Fibroblast of skin of left biceps (primary cell): ENCODE results near the gene ADAR.

Experiments used
- DNase-seq, 2 experiments: peaks; one replicate each; pipeline ENCODE4 v3.0.0-alpha.2; 2013; ENCODE audit warnings: low read depth in 2 of 2

Gene ADAR

DNA sequence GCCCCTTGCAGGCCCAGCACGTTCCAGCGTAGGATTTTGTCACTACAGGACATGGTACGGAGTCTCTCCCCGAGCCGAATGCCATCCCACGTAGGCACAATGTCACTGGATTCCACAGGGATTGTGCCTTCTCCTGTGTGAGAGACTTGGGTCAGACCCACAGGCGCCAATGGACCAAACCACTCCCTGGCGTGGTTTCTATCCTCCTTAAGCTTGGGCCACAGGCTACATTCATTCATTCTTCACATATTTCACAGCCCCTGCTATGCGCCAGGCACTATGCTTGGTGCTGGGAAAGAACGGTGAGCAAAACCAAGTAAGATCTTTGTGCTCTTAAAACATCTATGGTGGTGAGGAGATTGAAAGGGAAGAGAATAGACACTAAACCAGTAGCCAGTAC, 21.8 kb downstream of the ADAR start:
- no peak for DNase-seq

DNA sequence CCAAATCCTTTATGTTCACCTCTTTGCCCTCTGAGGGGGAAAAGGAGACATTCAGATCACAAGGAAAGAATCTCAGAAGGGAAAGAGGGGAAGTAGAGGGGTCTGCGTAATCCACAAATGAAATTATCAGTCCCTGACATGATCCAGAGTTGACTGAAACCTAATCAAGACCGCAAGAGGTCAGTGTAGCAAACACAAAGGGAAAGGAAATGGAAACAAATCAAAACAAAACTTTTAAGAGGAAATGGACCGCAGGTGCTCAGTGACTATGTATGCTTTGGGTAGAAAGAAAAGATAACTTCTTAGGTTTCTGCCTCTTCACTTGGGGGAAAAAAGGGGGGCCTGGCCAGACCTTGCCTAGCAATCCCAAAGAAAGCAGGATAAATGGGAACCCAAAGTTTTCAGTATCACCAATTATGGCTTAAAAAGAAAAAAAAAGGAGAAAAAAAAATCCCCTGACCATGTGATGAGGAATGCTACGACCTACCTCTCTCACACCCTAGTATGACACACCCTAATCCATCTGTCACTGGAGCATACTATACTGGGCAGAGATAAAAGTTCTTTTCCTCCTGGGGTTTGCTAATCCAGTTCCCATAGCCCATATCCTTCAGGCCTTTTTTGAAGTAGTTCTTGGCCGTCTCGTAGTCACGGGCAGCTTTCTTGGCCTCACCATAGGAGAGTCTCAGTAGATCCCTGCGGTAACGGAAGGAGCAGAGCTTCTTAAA, 23.6 kb downstream of the ADAR start:
- no peak for DNase-seq

DNA sequence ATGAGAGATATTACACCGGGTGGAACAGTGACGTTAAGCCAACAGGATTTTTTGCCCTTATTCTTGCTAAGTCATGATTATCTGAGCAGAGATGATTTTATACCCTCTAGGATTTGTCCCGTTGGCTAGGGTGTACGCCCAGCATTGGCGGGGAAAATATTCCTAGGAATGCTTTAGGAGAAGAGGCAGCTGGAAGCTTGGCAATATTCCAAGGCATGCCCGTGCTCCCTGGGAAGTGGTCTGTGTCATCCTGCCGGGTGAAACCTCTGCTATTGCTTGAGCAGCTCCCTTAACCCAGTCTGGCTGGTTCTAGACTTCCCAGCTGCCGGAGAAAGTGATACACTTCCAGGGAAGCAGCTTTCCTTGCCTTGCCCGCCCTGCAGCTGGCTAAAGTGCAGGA, 24.2 kb downstream of the ADAR start:
- DNase-seq = no peak

DNA sequence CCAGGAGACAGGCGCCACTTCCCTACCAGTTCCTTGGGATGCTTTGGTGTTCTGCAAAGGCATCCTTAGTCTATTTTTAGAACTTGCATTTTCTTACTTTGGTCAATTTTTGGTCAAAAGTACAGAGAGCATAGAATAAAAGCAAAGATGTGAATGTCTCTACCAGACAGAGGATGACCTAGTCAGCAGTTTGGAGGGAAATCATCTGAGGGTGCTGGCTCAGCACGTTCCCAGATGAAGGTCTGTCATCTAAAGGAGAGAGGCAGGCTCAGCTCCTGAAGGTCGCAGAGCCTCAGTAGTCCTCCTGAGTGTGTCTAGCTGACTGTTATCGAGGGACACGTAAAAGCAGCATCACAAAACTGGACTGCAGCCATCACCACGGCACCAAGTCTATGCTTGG, 25.1 kb downstream of the ADAR start:
- no peak for DNase-seq

DNA sequence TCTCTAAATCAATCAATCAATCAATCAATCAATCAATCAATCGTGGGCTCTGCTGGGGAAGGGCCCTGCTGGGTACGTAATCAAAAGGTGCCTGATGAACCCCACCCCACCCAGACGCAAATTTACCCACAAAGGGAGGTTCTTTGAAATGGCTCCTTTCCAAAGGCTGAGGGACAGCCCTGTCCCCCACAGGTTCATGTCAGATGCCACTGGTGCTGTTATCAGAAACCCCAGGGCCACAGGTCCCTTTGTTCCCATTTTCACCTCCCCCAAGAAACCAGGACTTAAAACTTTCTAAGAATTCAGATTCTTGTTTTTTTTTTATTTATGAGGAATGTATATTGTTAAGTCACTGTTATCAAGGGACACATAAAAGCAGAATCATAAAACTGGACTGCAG, 26.2 kb downstream of the ADAR start:
- DNase-seq = no peak

DNA sequence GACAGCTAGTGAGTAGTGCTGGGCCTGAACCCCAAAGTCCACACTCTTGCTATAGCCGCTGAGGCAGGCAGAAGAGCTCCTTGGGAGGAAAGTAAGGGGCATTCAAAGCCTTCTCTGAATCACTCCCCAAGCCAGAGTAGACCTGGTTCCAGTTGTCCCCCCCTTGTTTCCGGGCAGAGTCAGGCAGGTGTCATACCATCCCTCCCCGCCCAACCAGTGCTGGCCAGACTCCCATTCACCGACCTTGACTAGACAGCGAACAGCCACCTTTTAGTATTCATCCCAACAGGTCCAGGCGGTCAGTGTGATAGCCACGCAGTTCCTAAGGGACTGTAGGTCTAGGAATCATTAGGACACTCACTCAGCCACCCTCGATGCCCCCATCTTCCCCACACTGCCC, 28.6 kb downstream of the ADAR start:
- no peak for DNase-seq

DNA sequence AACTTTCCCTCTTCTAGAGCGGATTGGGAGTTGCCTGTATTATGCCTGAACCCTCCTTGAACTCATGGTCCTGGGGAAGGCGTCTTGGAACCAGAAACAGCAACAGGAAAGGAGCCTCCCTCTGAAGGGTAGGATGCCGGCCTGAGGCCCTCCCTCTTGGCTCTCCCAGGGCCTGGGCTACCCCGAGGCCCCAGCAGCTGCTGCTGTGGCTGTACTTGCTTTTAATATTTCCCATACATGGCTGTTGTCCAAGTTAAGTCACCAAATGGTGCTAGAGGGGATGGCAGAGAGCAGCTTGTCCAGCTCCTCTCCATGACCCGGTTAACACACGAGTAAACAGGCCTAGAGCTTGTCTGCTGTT, 29.9 kb downstream of the ADAR start:
- no peak for DNase-seq

DNA sequence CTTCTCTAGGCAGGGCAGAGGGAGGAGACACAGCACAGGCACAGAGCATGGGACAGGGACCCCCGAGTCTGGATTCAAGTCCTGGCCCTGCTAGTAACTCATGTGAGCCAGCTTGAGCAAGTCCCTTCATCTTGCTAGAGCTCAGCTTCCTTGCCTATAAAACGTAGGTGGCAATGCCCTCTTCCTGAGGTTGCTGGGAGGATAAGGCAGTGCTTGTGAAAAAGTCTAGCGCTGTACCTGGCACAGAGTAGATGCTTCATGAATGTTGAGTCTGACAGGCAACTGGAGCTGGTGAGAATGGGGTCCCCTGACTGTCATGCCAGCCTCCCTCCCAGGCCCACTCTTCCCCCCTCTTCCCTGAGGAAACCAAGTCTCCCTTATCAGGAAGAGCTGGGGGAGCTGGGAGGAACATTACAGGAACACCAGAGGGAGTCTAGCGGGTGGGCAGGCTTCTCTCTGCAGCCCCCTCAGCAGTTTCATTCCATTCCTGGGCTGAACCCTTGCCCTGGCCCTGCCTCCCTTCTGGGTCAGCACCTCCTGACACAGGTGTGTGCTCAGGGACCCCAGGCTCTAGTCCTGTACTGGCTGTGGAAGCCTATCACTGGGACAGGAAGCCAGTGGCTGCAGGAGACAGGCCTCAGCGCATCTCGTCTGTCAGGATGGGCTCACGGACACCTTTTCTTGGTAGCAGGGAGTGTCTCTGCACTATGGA, 30.5 kb downstream of the ADAR start:
- DNase-seq = no peak

DNA sequence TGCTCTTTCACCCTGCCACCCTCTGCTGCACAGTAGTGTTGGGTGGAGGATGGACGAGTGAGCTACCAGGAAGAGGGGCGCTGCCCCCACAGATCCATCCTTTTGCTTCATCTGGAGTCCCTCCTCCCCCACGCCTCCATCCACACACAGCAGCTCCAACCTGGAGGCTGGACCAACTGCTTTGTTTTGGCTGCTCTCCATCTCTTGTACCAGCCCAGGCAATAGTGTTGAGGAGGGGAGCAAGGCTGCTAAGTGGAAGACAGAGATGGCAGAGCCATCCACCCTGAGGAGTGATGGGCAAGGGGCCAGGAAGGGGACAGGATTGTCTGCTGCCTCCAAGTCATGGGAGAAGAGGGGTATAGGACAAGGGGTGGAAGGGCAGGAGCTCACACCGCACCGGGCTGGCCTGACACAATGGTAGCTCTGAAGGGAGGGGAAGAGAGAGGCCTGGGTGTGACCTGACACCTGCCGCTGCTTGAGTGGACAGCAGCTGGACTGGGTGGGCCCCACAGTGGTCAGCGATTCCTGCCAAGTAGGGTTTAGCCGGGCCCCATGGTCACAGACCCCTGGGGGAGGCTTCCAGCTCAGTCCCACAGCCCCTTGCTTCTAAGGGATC, 31.9 kb downstream of the ADAR start:
- DNase-seq = no peak

DNA sequence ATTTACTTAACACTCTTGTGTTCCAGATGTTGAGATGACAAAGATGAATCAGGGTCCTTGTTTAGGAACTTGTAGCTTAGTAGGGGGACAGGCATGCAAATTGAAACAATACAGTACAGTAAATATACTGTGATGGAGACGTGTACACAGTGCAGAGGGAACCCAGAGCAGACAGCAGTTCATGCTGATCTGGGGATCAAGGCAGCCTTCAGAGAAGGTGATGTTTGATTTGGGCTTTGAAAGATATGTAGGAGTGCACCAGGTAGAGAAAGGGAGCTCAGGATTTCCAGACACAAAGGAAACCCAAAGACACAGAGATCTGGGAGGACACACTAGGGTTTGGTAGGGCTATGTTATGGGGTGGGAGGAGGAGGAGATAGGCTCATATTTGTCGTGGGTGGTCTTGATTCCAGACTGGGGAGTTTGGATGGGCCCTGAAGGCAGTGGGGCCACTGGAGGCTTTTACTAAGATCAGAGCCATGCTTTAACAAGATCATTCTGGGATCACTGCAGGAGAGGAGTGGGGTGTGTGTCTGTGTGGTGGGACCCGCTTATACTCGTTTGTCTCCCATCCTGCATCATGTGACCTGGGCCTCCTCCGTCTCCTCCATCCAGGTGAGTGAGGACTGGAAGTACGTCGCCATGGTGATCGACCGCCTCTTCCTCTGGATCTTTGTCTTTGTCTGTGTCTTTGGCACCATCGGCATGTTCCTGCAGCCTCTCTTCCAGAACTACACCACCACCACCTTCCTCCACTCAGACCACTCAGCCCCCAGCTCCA, 32.6 kb downstream of the ADAR start:
- no peak for DNase-seq

DNA sequence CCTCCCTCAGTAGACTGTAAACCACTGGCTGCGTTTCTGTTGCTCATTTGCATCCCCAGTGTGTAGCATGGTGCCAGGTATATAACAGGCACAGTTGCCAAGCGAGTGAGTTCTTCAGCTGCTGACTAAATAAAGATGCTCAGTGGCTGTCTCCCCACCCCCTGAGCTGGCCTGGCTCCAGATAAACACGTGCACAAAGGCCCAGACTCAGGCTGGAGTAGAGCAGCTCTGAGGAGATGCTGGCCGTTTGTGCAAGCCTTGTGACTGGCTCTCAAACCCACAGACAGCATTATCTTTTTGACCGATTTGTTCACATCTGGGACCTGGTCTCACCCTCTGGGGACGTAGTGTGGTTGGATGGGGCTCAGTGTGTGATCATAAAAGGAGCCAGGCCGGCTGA, 33.3 kb downstream of the ADAR start:
- no peak for DNase-seq

DNA sequence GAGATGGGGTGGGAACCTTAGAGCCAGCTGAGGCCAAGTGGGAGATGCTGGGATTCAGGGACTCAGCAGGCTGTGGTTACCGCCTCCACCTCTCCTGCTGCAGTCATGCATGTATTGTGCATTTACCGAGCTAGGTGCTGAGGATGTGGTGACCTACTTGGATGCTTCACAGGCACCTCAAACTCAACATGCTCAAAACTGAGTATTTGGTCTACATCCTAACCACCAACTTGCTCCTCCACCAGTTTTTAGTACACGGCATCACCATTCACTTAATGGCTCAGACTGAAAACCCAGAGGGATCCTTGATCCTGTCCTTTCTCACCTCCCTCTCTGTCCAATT, 34.8 kb downstream of the ADAR start:
- DNase-seq = no peak

DNA sequence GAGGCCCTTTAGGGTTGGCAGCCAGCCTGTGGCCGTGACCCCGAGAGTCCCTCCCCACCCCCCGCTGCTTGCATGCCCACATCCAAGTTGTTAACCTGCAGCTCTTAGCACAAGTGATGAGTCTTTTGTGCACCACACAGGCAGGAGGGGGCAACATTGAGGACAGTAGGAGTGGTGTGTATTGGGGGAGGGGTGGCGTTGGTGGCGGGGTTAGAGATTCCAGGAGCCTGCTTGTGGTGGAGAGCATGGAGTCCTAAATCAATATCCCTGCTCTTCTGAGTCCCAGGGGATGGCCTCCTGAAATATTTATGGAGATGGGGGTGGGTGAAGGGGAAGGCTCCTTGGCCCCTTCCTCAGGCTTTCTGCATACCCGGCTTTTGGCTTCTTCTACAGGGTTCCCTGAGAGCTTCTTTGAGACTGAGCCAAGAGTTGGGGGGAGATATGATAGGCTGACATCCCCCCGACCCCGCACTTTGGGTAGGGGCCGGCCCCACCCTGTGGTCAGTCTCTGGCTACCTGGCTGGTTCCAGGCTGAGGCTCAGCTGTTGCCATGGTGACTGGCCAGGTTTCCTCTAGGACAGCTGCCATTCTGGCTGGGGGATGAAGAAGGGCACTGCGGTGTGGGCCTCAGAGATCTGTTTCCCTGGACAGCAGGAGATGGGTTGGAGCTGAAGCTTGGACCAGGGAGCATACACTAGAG, 35.4 kb downstream of the ADAR start:
- DNase-seq = no peak

DNA sequence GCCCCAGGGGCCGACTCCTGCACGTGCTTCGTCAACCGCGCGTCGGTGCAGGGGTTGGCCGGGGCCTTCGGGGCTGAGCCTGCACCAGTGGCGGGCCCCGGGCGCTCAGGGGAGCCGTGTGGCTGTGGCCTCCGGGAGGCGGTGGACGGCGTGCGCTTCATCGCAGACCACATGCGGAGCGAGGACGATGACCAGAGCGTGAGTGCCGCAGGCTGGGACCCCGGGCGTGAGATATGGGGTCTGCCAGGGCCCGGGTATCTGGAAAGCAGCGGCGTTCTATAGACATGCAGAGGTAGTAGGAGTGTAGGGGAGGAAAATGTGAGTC, 36.1 kb downstream of the ADAR start:
- no peak for DNase-seq

DNA sequence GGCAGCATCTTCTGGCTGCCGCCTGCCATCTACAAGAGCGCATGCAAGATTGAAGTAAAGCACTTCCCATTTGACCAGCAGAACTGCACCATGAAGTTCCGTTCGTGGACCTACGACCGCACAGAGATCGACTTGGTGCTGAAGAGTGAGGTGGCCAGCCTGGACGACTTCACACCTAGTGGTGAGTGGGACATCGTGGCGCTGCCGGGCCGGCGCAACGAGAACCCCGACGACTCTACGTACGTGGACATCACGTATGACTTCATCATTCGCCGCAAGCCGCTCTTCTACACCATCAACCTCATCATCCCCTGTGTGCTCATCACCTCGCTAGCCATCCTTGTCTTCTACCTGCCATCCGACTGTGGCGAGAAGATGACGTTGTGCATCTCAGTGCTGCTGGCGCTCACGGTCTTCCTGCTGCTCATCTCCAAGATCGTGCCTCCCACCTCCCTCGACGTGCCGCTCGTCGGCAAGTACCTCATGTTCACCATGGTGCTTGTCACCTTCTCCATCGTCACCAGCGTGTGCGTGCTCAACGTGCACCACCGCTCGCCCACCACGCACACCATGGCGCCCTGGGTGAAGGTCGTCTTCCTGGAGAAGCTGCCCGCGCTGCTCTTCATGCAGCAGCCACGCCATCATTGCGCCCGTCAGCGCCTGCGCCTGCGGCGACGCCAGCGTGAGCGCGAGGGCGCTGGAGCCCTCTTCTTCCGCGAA, 36.6 kb downstream of the ADAR start:
- DNase-seq = no peak

DNA sequence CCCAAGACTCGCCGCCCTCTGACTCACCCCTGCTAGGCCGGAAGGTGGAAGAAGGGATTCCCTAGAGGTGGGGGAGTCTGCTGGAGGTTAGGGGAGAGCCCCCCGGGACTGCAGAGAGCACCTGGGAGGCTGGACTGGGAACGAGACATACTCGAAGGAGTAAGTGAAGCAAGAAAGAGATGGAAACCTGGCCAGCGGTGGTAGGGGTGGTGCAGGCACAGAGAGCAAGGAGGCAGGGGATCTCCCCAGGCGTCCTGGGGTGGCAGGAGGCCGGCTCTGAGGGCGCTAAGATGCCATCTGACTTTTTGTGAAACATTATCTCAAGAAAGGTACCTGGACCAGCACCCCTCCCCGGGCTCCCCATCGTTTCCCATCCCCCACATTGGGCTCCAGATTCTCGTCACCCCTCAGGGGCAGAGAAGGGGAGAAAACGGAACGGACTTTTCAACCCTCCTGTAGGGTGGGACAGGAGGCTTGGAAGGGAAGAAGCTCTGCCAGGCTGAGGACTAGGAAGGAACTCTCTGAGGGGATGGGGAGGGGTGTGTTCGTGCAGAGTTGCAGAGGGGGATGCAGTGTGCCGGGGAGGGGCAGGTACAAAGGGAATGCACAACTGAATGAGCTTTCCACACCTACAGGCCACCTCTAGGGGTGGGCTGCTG, 39.7 kb downstream of the ADAR start:
- DNase-seq = no peak

DNA sequence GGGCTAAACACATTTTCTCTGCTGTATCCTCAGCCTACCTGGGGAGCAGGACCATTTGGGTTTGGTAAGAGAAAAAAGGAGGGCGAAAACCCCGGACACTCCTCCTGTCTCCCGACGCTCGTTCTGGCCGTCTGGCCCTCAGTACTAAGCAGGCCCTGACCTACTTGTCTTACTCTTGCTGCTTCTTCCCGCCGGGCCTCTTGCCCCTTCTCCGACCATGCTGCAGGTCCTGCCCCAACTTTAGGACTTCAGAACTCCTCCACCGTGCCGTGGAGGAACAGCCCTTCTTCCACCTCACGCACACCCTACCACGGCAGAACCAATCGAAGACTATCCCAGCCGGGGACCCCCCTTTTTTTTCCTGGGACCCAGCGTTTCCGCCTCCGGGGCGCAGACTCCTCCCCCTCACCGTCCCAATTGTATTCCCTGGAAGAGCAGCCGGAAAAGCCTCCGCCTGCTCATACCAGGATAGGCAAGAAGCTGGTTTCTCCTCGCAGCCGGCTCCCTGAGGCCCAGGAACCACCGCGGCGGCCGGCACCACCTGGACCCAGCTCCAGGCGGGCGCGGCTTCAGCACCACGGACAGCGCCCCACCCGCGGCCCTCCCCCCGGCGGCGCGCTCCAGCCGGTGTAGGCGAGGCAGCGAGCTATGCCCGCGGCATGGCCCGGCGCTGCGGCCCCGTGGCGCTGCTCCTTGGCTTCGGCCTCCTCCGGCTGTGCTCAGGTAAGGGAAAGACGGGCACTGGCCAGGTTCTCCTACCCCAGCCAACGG, 40.4 kb downstream of the ADAR start, which contains the start of gene CHRNB2:
Gene CHRNB2, plus strand, starts transcription at position 393 of the 771 bp plus-strand sequence. Its CDS starts 267 bp downstream, at position 660.
- no peak for DNase-seq

DNA sequence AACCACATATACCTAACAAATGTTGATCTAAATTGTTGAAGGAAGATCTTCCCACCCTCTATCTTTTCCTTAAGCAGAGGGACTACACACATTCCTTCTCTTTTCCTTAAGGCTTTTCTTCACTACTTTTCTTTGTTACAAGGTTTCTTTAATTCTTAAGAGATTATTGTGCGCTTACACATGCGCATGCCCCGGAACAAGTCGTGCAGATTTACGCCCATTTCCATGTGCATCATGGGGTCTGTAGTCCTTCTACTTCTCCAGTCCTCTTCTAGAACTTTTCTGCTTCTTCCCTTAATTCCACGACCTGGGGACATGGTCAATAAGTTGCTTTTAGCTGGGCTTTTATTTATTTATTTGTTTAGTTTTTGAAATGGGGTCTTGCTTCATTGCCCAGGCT, 42.1 kb downstream of the ADAR start:
- no peak for DNase-seq

DNA sequence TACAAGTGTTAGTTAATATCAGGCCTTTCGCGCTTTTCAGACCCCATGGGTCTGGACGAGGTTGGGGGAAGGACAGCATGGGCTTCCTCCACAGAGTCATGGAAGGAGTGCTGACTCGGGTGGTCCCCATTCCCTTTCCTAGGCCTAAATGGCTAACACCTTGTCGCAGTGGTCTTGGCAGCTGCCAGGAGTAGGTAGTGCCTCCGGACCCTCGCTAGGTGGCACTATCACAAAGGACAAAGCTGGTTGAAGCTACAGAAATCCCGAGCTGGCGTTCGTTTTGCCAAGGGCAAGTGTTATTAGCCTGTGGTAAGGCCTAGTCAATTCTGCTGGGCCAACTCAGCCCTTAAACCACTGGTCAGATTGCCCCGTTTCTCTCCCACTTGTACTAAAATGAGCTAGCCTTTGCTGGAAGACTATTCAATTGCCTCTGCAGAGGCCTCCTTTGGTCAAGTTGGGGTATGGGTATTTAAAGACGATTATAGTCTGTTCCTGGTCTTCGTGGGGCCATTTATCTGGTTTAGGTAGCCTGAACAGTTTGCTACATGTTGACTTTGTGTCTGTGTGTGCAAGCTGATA, 48.4 kb downstream of the ADAR start:
- peak; percentile 62 to 64 for DNase-seq
